Karpas-422 (cell line): ENCODE measurements around the gene TNNC2. TPM values are rescaled to one million over a fixed set of nuclear protein-coding genes. Genes with fewer than 3 reads are reported as not detected.
"Not testable (repeated sequence)": the region's sequence is repeated elsewhere in the genome, so short reads cannot be mapped to it uniquely, and the experiment has no call there.

Experiments
- DNase-seq: peaks from one replicate; pipeline ENCODE4 v3.0.0-alpha.2; 2015
- H2AFZ ChIP-seq: fragments of 200-600 bp; sonication (generic); 2 replicates; pipeline ENCODE4 v1.6.1; 2014; ENCODE audit warnings: antibody characterized with exemption, low read length, mixed read lengths
- H3K27ac ChIP-seq: fragments of 200-600 bp; sonication (generic); 2 replicates; pipeline ENCODE4 v1.5.1; 2014; ENCODE audit warnings: mild to moderate bottlenecking, low read length, moderate library complexity
- H3K27me3 ChIP-seq: fragments of 200-600 bp; sonication (generic); 2 replicates; pipeline ENCODE4 v1.6.1; 2014; ENCODE audit warnings: low read length, mixed read lengths
- H3K36me3 ChIP-seq: fragments of 200-600 bp; sonication (generic); 2 replicates; pipeline ENCODE4 v1.6.1; 2014; ENCODE audit warnings: low read length, mixed read lengths; ENCODE audit not compliant: insufficient read depth
- H3K4me1 ChIP-seq: fragments of 200-600 bp; sonication (generic); 2 replicates; pipeline ENCODE4 v1.6.1; 2014; ENCODE audit warnings: mild to moderate bottlenecking, low read length, mixed read lengths
- H3K4me2 ChIP-seq: fragments of 200-600 bp; sonication (generic); 2 replicates; pipeline ENCODE4 v1.6.1; 2014; ENCODE audit warnings: low read length, low read depth, mild to moderate bottlenecking; ENCODE audit not compliant: poor library complexity, severe bottlenecking
- H3K4me3 ChIP-seq: fragments of 200-600 bp; sonication (generic); 2 replicates; pipeline ENCODE4 v1.5.1; 2014; ENCODE audit warnings: mild to moderate bottlenecking, antibody characterized with exemption, low read length, mixed read lengths
- H3K79me2 ChIP-seq: fragments of 200-600 bp; sonication (generic); 2 replicates; pipeline ENCODE4 v1.6.1; 2014; ENCODE audit warnings: mild to moderate bottlenecking, low read length, mixed read lengths
- H3K9ac ChIP-seq: fragments of 200-600 bp; sonication (generic); 2 replicates; pipeline ENCODE4 v1.6.0; 2014; ENCODE audit warnings: low read length
- H3K9me2 ChIP-seq: fragments of 200-600 bp; sonication (generic), shearing (Covaris generic); replicated peaks from 2 replicates; pipeline ENCODE4 v1.6.0; 2014; ENCODE audit warnings: mild to moderate bottlenecking, low read length, moderate library complexity; ENCODE audit not compliant: insufficient read depth
- H3K9me3 ChIP-seq: fragments of 300-700, 200-600 bp; sonication (generic); 2 replicates; pipeline ENCODE4 v1.6.1; 2014; ENCODE audit warnings: low read length, mixed read lengths
- H4K20me1 ChIP-seq: fragments of 200-600 bp; sonication (generic); 2 replicates; pipeline ENCODE4 v1.6.1; 2014; ENCODE audit warnings: mild to moderate bottlenecking, antibody characterized with exemption, low read length, low read depth; ENCODE audit not compliant: insufficient read depth
- total RNA-seq: library from RNA; depleted of rRNA; stranded (reverse); fragments of >200 nt; shearing (Covaris generic); gene quantifications from 2 replicates; pipeline ENCODE4 v1.2.3, GENCODE V29; 2014; ENCODE audit warnings: low replicate concordance; rRNA removed

Gene TNNC2
- not detected in 2 replicates for total RNA-seq

DNA sequence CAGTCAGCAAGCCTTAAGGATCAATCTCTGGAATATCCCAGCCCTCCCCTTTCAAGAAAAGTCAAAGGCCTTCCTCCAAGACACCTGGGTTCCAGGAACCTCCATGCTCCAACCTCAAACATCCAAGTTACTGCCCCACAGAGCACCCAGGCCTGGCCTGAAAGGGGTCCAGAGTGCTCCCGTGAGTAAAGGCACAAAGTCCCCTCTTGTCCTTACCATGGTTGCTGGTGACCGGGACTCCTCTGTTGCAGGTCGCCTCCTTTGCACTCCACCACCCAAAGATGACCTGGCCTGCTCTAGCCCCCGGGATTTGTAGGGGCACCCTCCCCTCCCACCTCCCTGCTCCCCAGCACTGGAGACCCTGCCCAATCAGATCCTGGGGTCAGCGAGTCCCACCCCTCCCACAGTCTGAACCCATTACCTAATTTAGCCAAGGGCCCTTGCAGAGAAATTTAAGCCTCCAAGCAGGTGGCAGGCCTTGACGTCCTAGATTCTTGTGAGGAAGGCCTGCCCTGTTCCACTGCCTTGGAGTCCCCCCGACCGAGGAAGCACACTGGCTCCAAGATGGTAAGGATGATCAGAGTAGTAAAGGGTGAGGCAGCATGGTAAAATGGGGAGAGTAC is at the start of gene TNNC2:
Gene TNNC2, minus strand, starts transcription at position 283 of the 623 bp plus-strand sequence. Its CDS starts 64 bp downstream, at position 219.
- Histone ChIP-seq H3K4me2 (no peak within 1 kb of the TSS), H3K79me2 (no peaks in the 10 kb centered on the region)

DNA sequence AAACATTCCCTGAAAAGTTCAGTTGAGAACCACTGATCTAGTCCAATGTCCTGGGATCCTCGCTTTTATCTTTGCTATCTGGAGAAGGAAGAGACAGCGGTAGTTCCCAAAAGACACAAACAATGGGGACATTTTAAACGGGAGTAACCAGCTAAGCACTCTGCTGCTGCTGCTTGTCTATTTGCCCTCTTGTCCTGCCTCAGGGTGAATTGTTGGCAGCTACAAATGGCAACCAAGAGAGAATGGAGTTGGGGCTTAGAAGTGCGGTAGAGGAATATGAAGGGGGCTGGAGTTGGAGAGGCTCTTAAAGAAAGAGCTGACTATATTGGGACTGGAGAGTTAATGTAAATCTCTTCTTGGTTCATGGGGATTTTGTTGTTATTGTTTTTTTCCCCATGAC is 47.5 kb upstream of the TNNC2 start:
- Histone ChIP-seq H3K9ac (no peak overlapping the region), H3K4me2 (no peak overlapping the region), H3K9me3 (no peaks in the 10 kb centered on the region), H2AFZ (no peak overlapping the region), H3K27ac (no peak overlapping the region), H3K9me2 (no peaks in the 10 kb centered on the region), H3K4me1 (no peaks in the 10 kb centered on the region), H3K36me3 (no peaks in the 10 kb centered on the region), H4K20me1 (no peaks in the 10 kb centered on the region), H3K4me3 (no peak overlapping the region), H3K79me2 (no peaks in the 10 kb centered on the region), H3K27me3 (no peaks in the 10 kb centered on the region)
- DNase-seq = no peak

More for the DNA sequence above, at the start of gene TNNC2:
- H3K27ac ChIP-seq = no peak within 1 kb of the TSS
- H2AFZ ChIP-seq = no peak within 1 kb of the TSS
- H3K36me3 ChIP-seq = no peaks in the 10 kb centered on the region
- H3K4me1 ChIP-seq = no peaks in the 10 kb centered on the region
- no peaks in the 10 kb centered on the region for H4K20me1 ChIP-seq
- no peaks in the 10 kb centered on the region for H3K9me2 ChIP-seq
- no peak within 1 kb of the TSS for H3K9ac ChIP-seq
- no peak within 1 kb of the TSS for H3K4me3 ChIP-seq
- H3K9me3 ChIP-seq = no peaks in the 10 kb centered on the region
- DNase-seq = no peak
- H3K27me3 ChIP-seq = no peaks in the 10 kb centered on the region

DNA sequence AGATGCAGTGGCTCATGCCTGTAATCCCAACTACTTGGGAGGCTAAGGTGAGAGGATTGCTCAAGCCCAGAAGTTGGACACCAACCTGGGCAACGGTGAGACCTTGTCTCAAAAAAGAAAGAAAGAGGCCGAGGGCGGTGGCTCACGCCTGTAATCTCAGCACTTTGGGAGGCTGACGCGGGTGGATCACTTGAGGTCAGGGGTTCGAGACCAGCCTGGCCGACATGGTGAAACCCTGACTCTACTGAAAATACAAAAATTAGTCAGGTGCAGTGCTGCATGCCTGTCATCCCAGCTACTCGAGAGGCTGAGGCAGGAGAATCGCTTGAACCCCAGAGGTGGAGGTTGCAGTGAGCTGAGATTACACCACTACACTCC is 47.0 kb upstream of the TNNC2 start:
- not testable (repeated sequence) for H3K27me3 ChIP-seq, H3K9me2 ChIP-seq, DNase-seq, H2AFZ ChIP-seq, H3K4me3 ChIP-seq, H3K27ac ChIP-seq, H4K20me1 ChIP-seq, H3K36me3 ChIP-seq, H3K9me3 ChIP-seq, H3K9ac ChIP-seq, H3K79me2 ChIP-seq, H3K4me2 ChIP-seq, H3K4me1 ChIP-seq

DNA sequence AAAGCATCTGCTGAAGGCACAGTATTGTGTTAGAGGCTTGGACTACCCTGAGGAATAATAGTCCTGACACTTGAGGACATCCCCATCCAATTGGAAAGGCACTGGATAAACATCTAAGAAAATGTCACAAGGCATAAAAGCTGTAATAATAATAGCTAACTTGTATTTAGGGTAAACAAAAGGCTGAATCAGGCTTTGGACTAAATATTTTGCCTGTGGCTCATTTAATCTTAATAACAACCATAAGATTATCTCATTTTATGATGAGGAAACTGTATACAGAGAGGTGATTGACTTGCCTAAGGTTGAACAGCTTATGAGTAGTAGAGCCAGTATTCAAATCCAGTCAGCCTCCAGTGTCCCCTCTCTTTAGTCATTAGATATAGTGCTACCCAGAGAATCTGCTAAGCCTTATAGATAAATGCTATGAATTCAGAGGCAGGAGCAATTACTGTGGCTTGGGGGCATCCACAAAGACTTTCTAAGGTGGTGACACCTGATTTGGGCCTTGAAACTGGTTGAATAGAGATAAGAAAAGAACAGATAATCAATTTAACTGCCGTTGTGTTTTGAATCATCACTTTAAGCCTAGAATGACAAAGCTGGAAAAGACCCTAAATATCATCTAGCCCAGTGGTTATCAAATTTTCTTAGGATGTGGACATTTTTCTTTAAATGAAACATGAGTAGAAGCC is 46.4 kb upstream of the TNNC2 start:
- no peaks in the 10 kb centered on the region for H3K36me3 ChIP-seq
- H3K9ac ChIP-seq = no peak overlapping the region
- no peak for DNase-seq
- no peak overlapping the region for H3K4me2 ChIP-seq
- no peaks in the 10 kb centered on the region for H3K4me1 ChIP-seq
- H3K27ac ChIP-seq = no peak overlapping the region
- no peaks in the 10 kb centered on the region for H3K79me2 ChIP-seq
- H3K27me3 ChIP-seq = no peaks in the 10 kb centered on the region
- H2AFZ ChIP-seq = no peak overlapping the region
- no peak overlapping the region for H3K4me3 ChIP-seq
- no peaks in the 10 kb centered on the region for H3K9me2 ChIP-seq
- H4K20me1 ChIP-seq = no peaks in the 10 kb centered on the region
- no peaks in the 10 kb centered on the region for H3K9me3 ChIP-seq

DNA sequence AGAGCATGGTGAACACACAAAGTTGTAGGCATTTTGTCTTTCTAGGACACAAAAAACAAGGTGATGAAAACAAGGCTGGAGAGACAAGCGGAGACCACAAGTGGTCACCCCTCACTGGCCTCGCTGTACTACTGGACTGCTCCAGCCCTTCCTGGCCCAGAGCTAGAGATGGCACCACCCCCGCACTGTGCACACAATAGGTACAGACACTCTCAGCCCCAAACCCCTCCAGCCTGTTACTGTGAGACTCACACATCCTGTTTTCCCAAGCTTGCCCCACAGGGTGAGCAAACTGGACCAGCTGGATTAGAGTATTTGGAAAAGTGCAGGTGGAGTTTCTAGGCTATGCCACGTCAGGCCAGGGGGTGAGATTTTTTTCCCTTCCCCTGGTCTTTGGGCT is 45.5 kb upstream of the TNNC2 start:
- DNase-seq = no peak
- no peaks in the 10 kb centered on the region for H3K9me3 ChIP-seq
- H4K20me1 ChIP-seq = no peaks in the 10 kb centered on the region
- H3K27me3 ChIP-seq = no peaks in the 10 kb centered on the region
- 0 out of 2 replicates have a peak, but pooled peaks cover 3% of the 10 kb centered on the region for H3K79me2 ChIP-seq
- H3K4me2 ChIP-seq = no peak overlapping the region
- no peak overlapping the region for H3K27ac ChIP-seq
- H3K9me2 ChIP-seq = no peaks in the 10 kb centered on the region
- H2AFZ ChIP-seq = no peak overlapping the region
- no peak overlapping the region for H3K9ac ChIP-seq
- no peak overlapping the region for H3K4me3 ChIP-seq
- no peaks in the 10 kb centered on the region for H3K36me3 ChIP-seq
- H3K4me1 ChIP-seq = no peaks in the 10 kb centered on the region

DNA sequence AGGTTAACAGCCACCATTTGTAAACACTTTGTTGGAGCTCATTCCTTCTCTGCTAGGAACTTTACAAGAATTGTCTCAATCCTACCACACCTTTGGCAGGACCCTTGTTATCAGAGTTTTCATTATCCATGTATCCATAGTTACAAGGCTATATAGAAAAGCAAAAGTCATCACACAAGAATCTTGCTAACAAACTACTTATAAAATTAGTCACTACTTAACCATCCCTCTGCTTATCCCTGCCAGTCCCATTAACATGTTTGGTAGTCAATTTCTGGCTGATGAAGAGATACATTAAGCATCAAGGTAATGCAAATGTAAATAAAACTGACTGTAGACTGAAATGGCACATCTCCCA is 40.7 kb upstream of the TNNC2 start:
- Histone ChIP-seq H3K4me1 (no peaks in the 10 kb centered on the region), H3K27me3 (no peaks in the 10 kb centered on the region), H3K9me2 (no peaks in the 10 kb centered on the region)

DNA sequence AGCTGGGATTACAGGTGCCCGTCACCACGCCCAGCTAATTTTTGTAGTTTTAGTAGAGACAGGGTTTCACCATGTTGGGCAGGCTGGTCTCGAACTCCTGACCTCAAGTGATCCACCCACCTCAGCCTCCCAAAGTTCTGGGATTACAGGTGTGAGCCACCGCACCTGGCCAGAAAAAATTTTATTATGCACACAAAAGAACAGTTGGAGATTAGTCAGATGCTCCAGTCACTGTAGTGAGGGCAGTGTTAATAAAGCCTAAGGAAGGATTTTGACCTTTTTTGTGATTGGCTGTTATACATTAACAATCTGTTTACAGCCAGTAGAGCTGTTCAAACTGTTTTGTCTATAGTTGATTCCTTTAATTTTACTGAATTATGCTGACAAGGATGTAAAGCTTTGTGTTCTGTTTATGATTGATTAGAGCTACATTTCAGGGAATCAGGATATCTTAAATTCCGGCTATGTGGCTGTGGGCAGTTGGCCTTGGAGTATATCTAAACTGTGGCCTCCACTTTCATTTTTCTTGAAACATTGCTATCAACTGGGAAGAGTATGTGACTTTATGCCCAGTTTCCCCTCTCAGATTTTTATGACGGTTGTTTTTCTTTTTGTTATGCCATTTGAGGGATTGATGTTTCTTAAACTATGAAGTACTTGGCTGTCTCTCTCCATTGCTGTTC is 40.2 kb upstream of the TNNC2 start:
- Histone ChIP-seq H3K27me3 (no peaks in the 10 kb centered on the region), H3K27ac (no peak overlapping the region), H3K79me2 (peaks cover 10% of the 10 kb centered on the region; the same call in 1 of the 2 replicates), H3K9me3 (no peaks in the 10 kb centered on the region), H3K4me2 (no peak overlapping the region), H3K9ac (no peak overlapping the region), H4K20me1 (no peaks in the 10 kb centered on the region), H3K4me1 (no peaks in the 10 kb centered on the region), H2AFZ (no peak overlapping the region), H3K9me2 (no peaks in the 10 kb centered on the region), H3K36me3 (no peaks in the 10 kb centered on the region), H3K4me3 (no peak overlapping the region)
- DNase-seq = no peak

More for the DNA sequence above, 40.7 kb upstream of the TNNC2 start:
- Histone ChIP-seq H3K9ac (no peak overlapping the region), H3K36me3 (no peaks in the 10 kb centered on the region), H2AFZ (no peak overlapping the region), H3K4me3 (no peak overlapping the region), H3K79me2 (peaks cover 8% of the 10 kb centered on the region; the same call in 1 of the 2 replicates), H3K9me3 (no peaks in the 10 kb centered on the region), H4K20me1 (no peaks in the 10 kb centered on the region), H3K4me2 (no peak overlapping the region), H3K27ac (no peak overlapping the region)
- DNase-seq = no peak

DNA sequence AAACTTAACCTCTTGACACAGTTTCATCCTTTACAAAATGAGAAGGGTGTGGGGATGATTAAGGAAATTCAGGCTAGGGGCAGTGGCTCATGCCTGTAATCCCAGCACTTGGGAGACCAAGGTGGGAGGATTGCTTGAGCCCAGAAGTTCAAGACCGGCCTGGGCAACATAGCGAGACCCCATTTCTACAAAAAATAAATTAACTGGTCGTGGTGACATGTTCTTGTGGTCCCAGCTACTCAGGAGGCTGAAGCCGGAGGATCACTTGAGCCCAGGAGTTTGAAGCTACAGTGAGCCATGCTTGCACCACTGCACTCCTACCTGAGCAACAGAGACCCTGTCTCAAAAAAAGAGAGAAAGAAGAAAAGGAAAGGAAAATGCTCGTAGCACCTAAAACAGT is 39.3 kb upstream of the TNNC2 start:
- H2AFZ ChIP-seq = no peak overlapping the region
- H3K9me3 ChIP-seq = no peaks in the 10 kb centered on the region
- H3K27me3 ChIP-seq = no peaks in the 10 kb centered on the region
- H3K79me2 ChIP-seq = peaks cover 10% of the 10 kb centered on the region; the same call in 1 of the 2 replicates
- no peak overlapping the region for H3K4me2 ChIP-seq
- no peak overlapping the region for H3K9ac ChIP-seq
- no peaks in the 10 kb centered on the region for H3K9me2 ChIP-seq
- H3K27ac ChIP-seq = no peak overlapping the region
- no peaks in the 10 kb centered on the region for H3K4me1 ChIP-seq
- no peak overlapping the region for H3K4me3 ChIP-seq
- no peaks in the 10 kb centered on the region for H3K36me3 ChIP-seq
- no peaks in the 10 kb centered on the region for H4K20me1 ChIP-seq
- DNase-seq = no peak
